ENCODE measurements around the gene PRKAG2. TPM values are rescaled to one million over a fixed set of nuclear protein-coding genes. Genes with fewer than 3 reads are reported as not detected.

Gene PRKAG2
- total and polyA plus RNA-seq, 2 of the 13 experiments (the other 11 are each of a cell fraction or from before 2014, with no cell fraction given), result 0.90 to 1.3 TPM

DNA sequence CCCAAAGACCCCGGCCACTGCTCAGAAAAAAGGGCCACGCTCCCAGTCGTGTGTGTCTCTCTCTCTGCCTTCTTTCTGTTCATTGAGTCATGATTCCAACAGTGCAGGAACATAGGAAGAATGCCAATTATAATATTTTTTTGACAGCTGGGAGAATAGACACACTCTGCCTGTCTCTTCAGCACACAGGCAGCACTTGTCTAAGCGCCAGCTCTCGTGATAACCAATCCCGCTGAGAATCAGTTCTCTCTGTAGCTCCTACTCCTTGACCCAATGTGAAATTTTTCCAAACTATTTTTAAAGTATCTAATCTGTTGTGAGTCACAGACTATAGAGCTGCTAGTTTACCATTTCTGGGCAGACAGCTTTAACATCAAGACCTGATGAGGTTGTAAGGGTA lies 211.5 kb downstream of the PRKAG2 start (continued):
- TF ChIP-seq, protein P1, sequence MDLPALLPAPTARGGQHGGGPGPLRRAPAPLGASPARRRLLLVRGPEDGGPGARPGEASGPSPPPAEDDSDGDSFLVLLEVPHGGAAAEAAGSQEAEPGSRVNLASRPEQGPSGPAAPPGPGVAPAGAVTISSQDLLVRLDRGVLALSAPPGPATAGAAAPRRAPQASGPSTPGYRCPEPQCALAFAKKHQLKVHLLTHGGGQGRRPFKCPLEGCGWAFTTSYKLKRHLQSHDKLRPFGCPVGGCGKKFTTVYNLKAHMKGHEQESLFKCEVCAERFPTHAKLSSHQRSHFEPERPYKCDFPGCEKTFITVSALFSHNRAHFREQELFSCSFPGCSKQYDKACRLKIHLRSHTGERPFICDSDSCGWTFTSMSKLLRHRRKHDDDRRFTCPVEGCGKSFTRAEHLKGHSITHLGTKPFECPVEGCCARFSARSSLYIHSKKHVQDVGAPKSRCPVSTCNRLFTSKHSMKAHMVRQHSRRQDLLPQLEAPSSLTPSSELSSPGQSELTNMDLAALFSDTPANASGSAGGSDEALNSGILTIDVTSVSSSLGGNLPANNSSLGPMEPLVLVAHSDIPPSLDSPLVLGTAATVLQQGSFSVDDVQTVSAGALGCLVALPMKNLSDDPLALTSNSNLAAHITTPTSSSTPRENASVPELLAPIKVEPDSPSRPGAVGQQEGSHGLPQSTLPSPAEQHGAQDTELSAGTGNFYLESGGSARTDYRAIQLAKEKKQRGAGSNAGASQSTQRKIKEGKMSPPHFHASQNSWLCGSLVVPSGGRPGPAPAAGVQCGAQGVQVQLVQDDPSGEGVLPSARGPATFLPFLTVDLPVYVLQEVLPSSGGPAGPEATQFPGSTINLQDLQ (CRISPR knock-in tag; IDR thresholded peaks at IDR 0.05), result no peak

DNA sequence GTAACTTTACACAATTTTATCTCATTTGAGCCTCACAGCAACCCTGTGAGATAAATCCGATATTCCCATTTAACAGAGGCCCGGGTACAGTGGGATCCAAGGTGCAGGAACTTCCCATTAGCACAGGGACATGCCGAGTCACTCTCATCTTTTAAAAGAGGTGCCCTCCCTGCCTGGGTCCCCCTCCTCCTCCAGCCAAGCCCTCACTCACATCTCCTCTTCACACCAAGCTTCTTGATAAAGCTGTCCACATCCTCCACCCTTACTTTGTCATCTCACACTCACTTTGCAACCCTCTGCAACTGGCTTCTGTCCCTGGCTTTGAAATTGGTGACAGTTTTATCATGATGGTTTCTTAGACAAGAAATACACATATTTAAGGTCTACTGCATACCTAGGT lies 212.6 kb downstream of the PRKAG2 start:
- no peaks in the 10 kb centered on the region; a peak in 1 of 5 replicates for H3K27me3 ChIP-seq (ENCODE audit: control insufficient read depth in 1 of 2, insufficient read depth in 2 of 2, low read length in 2 of 2)
- BruUV-seq (replicated peaks), result no TSS peak
- POLR2A ChIA-PET, result no interaction called here
- WGBS (ENCODE audit: low lambda C conversion rate), result 0% methylated on average over 2 of the region's 3 CpGs
- no peak overlapping the region for H3K9ac ChIP-seq (ENCODE audit: insufficient read depth, low read depth, low read length)
- H3K4me1 ChIP-seq (ENCODE audit: insufficient read depth, low read length), result no peaks in the 10 kb centered on the region
- H3K27ac ChIP-seq (ENCODE audit: extremely low read length, insufficient read depth, low read length), result no peak overlapping the region
- ATAC-seq, result no peak
- H3K36me3 ChIP-seq (replicated peaks in 1 of 2; ENCODE audit: control insufficient read depth in 1 of 2, insufficient read depth in 2 of 2, low read length in 2 of 2), result no peaks in the 10 kb centered on the region
- intact Hi-C loops (cut with micrococcal nuclease; ENCODE audit: unreplicated experiment), result no loop called here
- H3K4me3 ChIP-seq (replicated peaks in 1 of 3; ENCODE audit: insufficient read depth in 1 of 3, low read depth in 2 of 3, low read length in 3 of 3), result no peak overlapping the region
- no peak for DNase-seq (ENCODE audit: low spot score)
- H3K9me3 ChIP-seq (ENCODE audit: low read length), result no peaks in the 10 kb centered on the region
- no peaks in the 10 kb centered on the region for H3K79me2 ChIP-seq (ENCODE audit: insufficient read depth, low read length)
- in situ Hi-C loops (cut with HindIII; ENCODE audit: extremely low pct_ligation_motif_present, low pct_unique_long_range_greater_than_20kb), result no loop called here
- no peak for FAIRE-seq
- no peak overlapping the region for H2AFZ ChIP-seq (ENCODE audit: low read length)
- CTCF ChIA-PET (ENCODE audit: low intra/inter-chr PET ratio, low total read pairs), result no interaction called here
- no peaks in the 10 kb centered on the region for H4K20me1 ChIP-seq (ENCODE audit: insufficient read depth, low read length)
- no peak overlapping the region for H3K4me2 ChIP-seq (ENCODE audit: low read depth, low read length)
- TF ChIP-seq, protein P2, sequence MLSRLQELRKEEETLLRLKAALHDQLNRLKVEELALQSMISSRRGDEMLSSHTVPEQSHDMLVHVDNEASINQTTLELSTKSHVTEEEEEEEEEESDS (CRISPR knock-in tag; IDR thresholded peaks at IDR 0.05; ENCODE audit: borderline replicate concordance), result no peak
- no peak for TF ChIP-seq ZNF746 (CRISPR knock-in tag; IDR thresholded peaks at IDR 0.05)
- no peak for TF ChIP-seq ZNF292 (CRISPR knock-in tag; IDR thresholded peaks at IDR 0.05; ENCODE audit: borderline replicate concordance, low read depth)
- no peak for TF ChIP-seq KLF13 (CRISPR knock-in tag; IDR thresholded peaks at IDR 0.05)
- TF ChIP-seq TCF12 (IDR thresholded peaks at IDR 0.05), result no peak
- no peak for TF ChIP-seq TCF12 (CRISPR knock-in tag; IDR thresholded peaks at IDR 0.05)
- no peak for TF ChIP-seq HOXD1 (CRISPR knock-in tag; IDR thresholded peaks at IDR 0.05)
- TF ChIP-seq ATRX (CRISPR knock-in tag; IDR thresholded peaks at IDR 0.05; ENCODE audit: borderline replicate concordance), result no peak
- TF ChIP-seq SOX5 (CRISPR knock-in tag; IDR thresholded peaks at IDR 0.05; ENCODE audit: borderline replicate concordance), result no peak
- TF ChIP-seq ZNF432 (CRISPR knock-in tag; IDR thresholded peaks at IDR 0.05; ENCODE audit: borderline replicate concordance), result no peak
- TF ChIP-seq ZNF737 (CRISPR knock-in tag; IDR thresholded peaks at IDR 0.05; ENCODE audit: borderline replicate concordance), result no peak
- TF ChIP-seq, protein P3, sequence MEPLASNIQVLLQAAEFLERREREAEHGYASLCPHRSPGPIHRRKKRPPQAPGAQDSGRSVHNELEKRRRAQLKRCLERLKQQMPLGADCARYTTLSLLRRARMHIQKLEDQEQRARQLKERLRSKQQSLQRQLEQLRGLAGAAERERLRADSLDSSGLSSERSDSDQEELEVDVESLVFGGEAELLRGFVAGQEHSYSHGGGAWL (CRISPR knock-in tag; IDR thresholded peaks at IDR 0.05), result no peak
- TF ChIP-seq, protein P4, sequence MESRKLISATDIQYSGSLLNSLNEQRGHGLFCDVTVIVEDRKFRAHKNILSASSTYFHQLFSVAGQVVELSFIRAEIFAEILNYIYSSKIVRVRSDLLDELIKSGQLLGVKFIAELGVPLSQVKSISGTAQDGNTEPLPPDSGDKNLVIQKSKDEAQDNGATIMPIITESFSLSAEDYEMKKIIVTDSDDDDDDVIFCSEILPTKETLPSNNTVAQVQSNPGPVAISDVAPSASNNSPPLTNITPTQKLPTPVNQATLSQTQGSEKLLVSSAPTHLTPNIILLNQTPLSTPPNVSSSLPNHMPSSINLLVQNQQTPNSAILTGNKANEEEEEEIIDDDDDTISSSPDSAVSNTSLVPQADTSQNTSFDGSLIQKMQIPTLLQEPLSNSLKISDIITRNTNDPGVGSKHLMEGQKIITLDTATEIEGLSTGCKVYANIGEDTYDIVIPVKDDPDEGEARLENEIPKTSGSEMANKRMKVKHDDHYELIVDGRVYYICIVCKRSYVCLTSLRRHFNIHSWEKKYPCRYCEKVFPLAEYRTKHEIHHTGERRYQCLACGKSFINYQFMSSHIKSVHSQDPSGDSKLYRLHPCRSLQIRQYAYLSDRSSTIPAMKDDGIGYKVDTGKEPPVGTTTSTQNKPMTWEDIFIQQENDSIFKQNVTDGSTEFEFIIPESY (CRISPR knock-in tag; IDR thresholded peaks at IDR 0.05), result no peak
- TF ChIP-seq ZNF607 (CRISPR knock-in tag; IDR thresholded peaks at IDR 0.05; ENCODE audit: borderline replicate concordance), result no peak
- TF ChIP-seq, protein P5, sequence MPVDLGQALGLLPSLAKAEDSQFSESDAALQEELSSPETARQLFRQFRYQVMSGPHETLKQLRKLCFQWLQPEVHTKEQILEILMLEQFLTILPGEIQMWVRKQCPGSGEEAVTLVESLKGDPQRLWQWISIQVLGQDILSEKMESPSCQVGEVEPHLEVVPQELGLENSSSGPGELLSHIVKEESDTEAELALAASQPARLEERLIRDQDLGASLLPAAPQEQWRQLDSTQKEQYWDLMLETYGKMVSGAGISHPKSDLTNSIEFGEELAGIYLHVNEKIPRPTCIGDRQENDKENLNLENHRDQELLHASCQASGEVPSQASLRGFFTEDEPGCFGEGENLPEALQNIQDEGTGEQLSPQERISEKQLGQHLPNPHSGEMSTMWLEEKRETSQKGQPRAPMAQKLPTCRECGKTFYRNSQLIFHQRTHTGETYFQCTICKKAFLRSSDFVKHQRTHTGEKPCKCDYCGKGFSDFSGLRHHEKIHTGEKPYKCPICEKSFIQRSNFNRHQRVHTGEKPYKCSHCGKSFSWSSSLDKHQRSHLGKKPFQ (CRISPR knock-in tag; IDR thresholded peaks at IDR 0.05; ENCODE audit: insufficient replicate concordance), result no peak
- no peak for TF ChIP-seq ZNF670 (CRISPR knock-in tag; IDR thresholded peaks at IDR 0.05; ENCODE audit: borderline replicate concordance)
- TF ChIP-seq FOXO1 (CRISPR knock-in tag; IDR thresholded peaks at IDR 0.05), result no peak
